IMR-90 (cell line): Measurements from ENCODE around the gene SNAP29. TPM values are rescaled to one million over a fixed set of nuclear protein-coding genes. Genes with fewer than 3 reads are reported as not detected.

Source experiments
- ATAC-seq: fragments of 200-7000 bp; cut with Tn5 transposase; 2 replicates; pipeline ENCODE4 v1.9.1; 2020; ENCODE audit warnings: low read depth, mild to moderate bottlenecking, moderate library complexity
- BruUV-seq: library from RNA; stranded (reverse); fragments of 400-500 nt; replicated peaks from 2 replicates; lab custom pipeline; 2021; lab: Mats Ljungman, UMichigan
- CTCF ChIA-PET: fragments of 300-600 bp; formaldehyde crosslinking; extraction: SDS; loops from one replicate; lab custom pipeline; 2021; ENCODE audit warnings: antibody characterized with exemption; lab: Yijun Ruan, JAX
- POLR2A ChIA-PET: fragments of 300-600 bp; sonication (Branson Sonifier 250); formaldehyde crosslinking; loops from one replicate; lab custom pipeline; 2022; ENCODE audit warnings: antibody characterized with exemption; ENCODE audit not compliant: unreplicated experiment; lab: Charles Lee
- DNase-seq: peaks from one replicate; pipeline ENCODE4 v3.0.0; 2013
- H2AFZ ChIP-seq: replicated peaks from 2 replicates; pipeline ENCODE3; 2013; ENCODE audit warnings: low read length, mild to moderate bottlenecking; ENCODE audit not compliant: poor library complexity
- H2AK5ac ChIP-seq: 2 replicates; pipeline ENCODE4 v1.6.1; 2013; ENCODE audit warnings: low read depth, low read length, inconsistent platforms
- H2AK9ac ChIP-seq: replicated peaks from 2 replicates; pipeline ENCODE3; 2013; ENCODE audit warnings: mild to moderate bottlenecking, low read depth, low read length, moderate library complexity; ENCODE audit not compliant: poor library complexity
- H2BK120ac ChIP-seq: 2 replicates; pipeline ENCODE4 v1.6.1; 2013; ENCODE audit warnings: low read depth, low read length, inconsistent platforms
- H2BK15ac ChIP-seq: 3 replicates; pipeline ENCODE4 v1.6.1; 2013; ENCODE audit warnings: low read depth, low read length, inconsistent platforms
- H2BK20ac ChIP-seq: 2 replicates; pipeline ENCODE4 v1.6.1; 2013; ENCODE audit warnings: low read depth, mild to moderate bottlenecking, inconsistent platforms, low read length, moderate library complexity
- H2BK5ac ChIP-seq: 2 replicates; pipeline ENCODE4 v1.6.1; 2013; ENCODE audit warnings: mild to moderate bottlenecking, low read depth, low read length, inconsistent platforms; ENCODE audit not compliant: poor library complexity, severe bottlenecking
- H3K14ac ChIP-seq: replicated peaks from 2 replicates; pipeline ENCODE4 v1.6.1; 2013; ENCODE audit warnings: low read depth, low read length, inconsistent platforms
- H3K18ac ChIP-seq: 2 replicates; pipeline ENCODE4 v1.6.1; 2013; ENCODE audit warnings: low read depth, low read length, control low read depth
- H3K23ac ChIP-seq: 2 replicates; pipeline ENCODE4 v1.6.1; 2013; ENCODE audit warnings: low read depth, low read length, inconsistent platforms
- H3K27ac ChIP-seq: 2 replicates; pipeline ENCODE4 v1.5.1; 2013; ENCODE audit warnings: mild to moderate bottlenecking, control low read depth, low read length; ENCODE audit not compliant: insufficient read depth
- H3K27me3 ChIP-seq: 2 replicates; pipeline ENCODE4 v1.6.1; 2013; ENCODE audit warnings: low read length; ENCODE audit not compliant: control insufficient read depth, insufficient read depth
- H3K36me3 ChIP-seq: 2 replicates; pipeline ENCODE4 v1.6.1; 2013; ENCODE audit warnings: low read length, mixed read lengths; ENCODE audit not compliant: control insufficient read depth, insufficient read depth
- H3K4ac ChIP-seq: 2 replicates; pipeline ENCODE4 v1.6.1; 2013; ENCODE audit warnings: low read depth, low read length, inconsistent platforms
- H3K4me1 ChIP-seq: 2 replicates; pipeline ENCODE4 v1.6.1; 2013; ENCODE audit warnings: low read length, mixed read lengths; ENCODE audit not compliant: control insufficient read depth, insufficient read depth
- H3K4me2 ChIP-seq: 2 replicates; pipeline ENCODE4 v1.6.1; 2013; ENCODE audit warnings: low read depth, mild to moderate bottlenecking, control low read depth, low read length, moderate library complexity
- H3K4me3 ChIP-seq: 2 replicates; pipeline ENCODE4 v1.5.1; 2013; ENCODE audit warnings: low read depth, mild to moderate bottlenecking, control low read depth, low read length, moderate library complexity; ENCODE audit not compliant: insufficient read depth
- H3K56ac ChIP-seq: 2 replicates; pipeline ENCODE4 v1.6.1; 2013; ENCODE audit warnings: low read length, inconsistent platforms; ENCODE audit not compliant: insufficient read depth; ENCODE audit errors: extremely low read depth
- H3K79me1 ChIP-seq, 2 experiments: 2 replicates each; pipeline ENCODE4 v1.6.1; 2013; ENCODE audit warnings: low read length in 2 of 2, inconsistent platforms in 1 of 2, low read depth in 1 of 2
- H3K9ac ChIP-seq: 2 replicates; pipeline ENCODE4 v1.6.1; 2013; ENCODE audit warnings: low read depth, low read length, control low read depth
- H3K9me1 ChIP-seq: 2 replicates; pipeline ENCODE4 v1.6.1; 2013; ENCODE audit warnings: low read length, inconsistent platforms; ENCODE audit not compliant: insufficient read depth
- H3K9me3 ChIP-seq: 2 replicates; pipeline ENCODE4 v1.6.1; 2013; ENCODE audit warnings: low read length; ENCODE audit not compliant: control insufficient read depth, insufficient read depth
- H4K20me1 ChIP-seq: 2 replicates; pipeline ENCODE4 v1.6.1; 2013; ENCODE audit warnings: low read length, inconsistent platforms; ENCODE audit not compliant: insufficient read depth
- H4K5ac ChIP-seq: 2 replicates; pipeline ENCODE4 v1.6.1; 2013; ENCODE audit warnings: mild to moderate bottlenecking, low read depth, low read length, control low read depth
- H4K8ac ChIP-seq, 2 experiments: 2 replicates each; pipeline ENCODE4 v1.6.1; 2013; ENCODE audit warnings: low read depth in 2 of 2, low read length in 2 of 2, control low read depth in 1 of 2, inconsistent platforms in 1 of 2
- H4K91ac ChIP-seq: 2 replicates; pipeline ENCODE4 v1.6.1; 2013; ENCODE audit warnings: low read depth, low read length, inconsistent platforms; ENCODE audit not compliant: insufficient read depth
- BHLHE40 ChIP-seq: fragments of 150-350 bp; IDR thresholded peaks from 2 replicates; pipeline ENCODE4 v1.6.1; 2016; ENCODE audit warnings: mild to moderate bottlenecking, low read depth, low read length
- CEBPB ChIP-seq: IDR thresholded peaks from 2 replicates; pipeline ENCODE4 v1.6.1; 2012; ENCODE audit warnings: low read depth, low read length, improper control_type of control experiment
- CHD1 ChIP-seq: IDR thresholded peaks from 2 replicates; pipeline ENCODE4 v1.6.1; 2012; ENCODE audit warnings: low read depth, low read length, improper control_type of control experiment
- FOS ChIP-seq: fragments of 150-350 bp; IDR thresholded peaks from 2 replicates; pipeline ENCODE4 v1.6.1; 2016; ENCODE audit warnings: low read depth, low read length
- MAFK ChIP-seq: IDR thresholded peaks from 2 replicates; pipeline ENCODE4 v1.6.1; 2012; ENCODE audit warnings: low read depth, low read length, improper control_type of control experiment
- MXI1 ChIP-seq: IDR thresholded peaks from 2 replicates; pipeline ENCODE4 v1.6.1; 2012; ENCODE audit warnings: low read depth, mild to moderate bottlenecking, low read length, moderate library complexity, borderline replicate concordance
- NFE2L2 ChIP-seq: fragments of 150-350 bp; IDR thresholded peaks from 2 replicates; pipeline ENCODE4 v1.6.1; 2016; ENCODE audit warnings: low read depth, mild to moderate bottlenecking, low read length
- RCOR1 ChIP-seq: IDR thresholded peaks from 2 replicates; pipeline ENCODE4 v1.6.1; 2012; ENCODE audit warnings: mild to moderate bottlenecking, low read length, improper control_type of control experiment; ENCODE audit not compliant: insufficient replicate concordance
- RFX5 ChIP-seq: IDR thresholded peaks from 2 replicates; pipeline ENCODE4 v1.8.0; 2012; ENCODE audit warnings: low read depth, mild to moderate bottlenecking, low read length, moderate library complexity
- WGBS, 2 experiments: methylation state at CpG; one replicate each; pipeline versions ENCODE4 v1.1.5 to v1.1.7; 2013; ENCODE audit warnings: missing lambda C conversion rate in 2 of 2; ENCODE audit not compliant: insufficient read length in 1 of 2; ENCODE audit errors: extremely low coverage in 2 of 2; 5-methylcytosine and 5-hydroxymethylcytosine counted together
- dilution Hi-C: fragments of 300-500 bp; cut with HindIII; formaldehyde crosslinking; loops from one replicate; pipeline ENCODE4 v1.14.3; 2018; ENCODE audit warnings: low sequenced_read_pairs; ENCODE audit not compliant: unreplicated experiment
- in situ Hi-C: fragments of 300-500 bp; cut with MboI; formaldehyde crosslinking; loops from 3 replicates; pipeline ENCODE4 v1.14.3; 2019; ENCODE audit warnings: low sequenced_read_pairs, inconsistent platforms, mixed read lengths
- intact Hi-C: fragments of 100-400 bp; cut with micrococcal nuclease; formaldehyde crosslinking; loops from 2 replicates; pipeline ENCODE4 v1.10.0; 2022
- polyA plus RNA-seq, 3 experiments: library from polyadenylated mRNA; depleted of rRNA; stranded (reverse); fragments of >200 nt; gene quantifications; 2 replicates each; pipeline ENCODE4 v1.2.3, GENCODE V29; 2012; ENCODE audit warnings: low replicate concordance in 1 of 3
- total RNA-seq: library from RNA; depleted of rRNA; stranded (reverse); fragments of >200 nt; gene quantifications from 2 replicates; pipeline ENCODE4 v1.2.3, GENCODE V29; 2012

Gene SNAP29
- total and polyA plus RNA-seq, 2 of the 4 experiments (the other 2 are of a cell fraction), result 10.6 to 29.5 TPM

DNA sequence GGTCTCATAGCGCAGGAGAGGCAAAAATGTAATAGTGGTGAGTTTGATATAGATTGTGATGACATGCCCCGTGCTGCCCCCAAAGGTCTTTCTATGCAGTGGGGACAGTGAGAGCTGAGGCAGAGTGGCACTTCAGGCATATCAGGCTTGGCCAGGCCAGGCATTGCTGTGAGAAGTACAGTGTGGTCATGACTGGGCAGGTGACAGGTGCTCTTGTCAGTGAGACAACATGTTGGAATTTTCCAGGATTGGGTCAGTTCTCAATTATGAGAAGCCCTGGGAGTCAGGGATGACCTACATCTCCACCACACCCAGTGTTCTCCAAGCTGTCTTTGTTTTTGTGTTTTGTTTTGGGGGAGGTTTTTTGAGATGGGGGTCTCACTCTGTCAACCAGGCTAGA lies 3.7 kb downstream of the SNAP29 start:
- no peak overlapping the region for H3K4me2 ChIP-seq
- H3K18ac ChIP-seq, result no peak overlapping the region
- H3K4ac ChIP-seq, result no peak overlapping the region
- no peak overlapping the region for H3K14ac ChIP-seq
- H3K9me3 ChIP-seq, result no peaks in the 10 kb centered on the region
- no peak overlapping the region for H3K27ac ChIP-seq
- peaks cover 37 to 76% of the 10 kb centered on the region in 2 experiments for H3K79me1 ChIP-seq
- no peak overlapping the region for H2BK15ac ChIP-seq
- H3K36me3 ChIP-seq, result peaks cover 12% of the 10 kb centered on the region; the same call in 1 of the 2 replicates
- H3K9ac ChIP-seq, result no peak overlapping the region
- H4K8ac ChIP-seq, result no peak overlapping the region
- H2BK20ac ChIP-seq, result no peak overlapping the region
- H2AK9ac ChIP-seq, result no peak overlapping the region
- no peak for TF ChIP-seq MXI1
- no peak for TF ChIP-seq RCOR1
- no peak for TF ChIP-seq CEBPB
- no peak for TF ChIP-seq RFX5
- no peak for TF ChIP-seq BHLHE40
- TF ChIP-seq NFE2L2, result no peak
- no peak for TF ChIP-seq CHD1
- no peak for TF ChIP-seq MAFK
- TF ChIP-seq FOS, result no peak
- no peaks in the 10 kb centered on the region for H3K27me3 ChIP-seq
- peaks cover 15% of the 10 kb centered on the region for H4K20me1 ChIP-seq
- 64% methylated on average over 2 of the region's 2 CpGs; no CpG with 5 or more reads in 1 of the 2 experiments for WGBS, 2 experiments
- no peak overlapping the region for H2BK5ac ChIP-seq
- no peak for ATAC-seq
- dilution Hi-C loops, result no loop called here
- no peak overlapping the region for H2BK120ac ChIP-seq
- no peak overlapping the region for H4K5ac ChIP-seq
- H3K23ac ChIP-seq, result no peak overlapping the region
- H3K56ac ChIP-seq, result no peak overlapping the region
- H3K9me1 ChIP-seq, result peaks cover 37% of the 10 kb centered on the region
- DNase-seq, result no peak
- in situ Hi-C loops, result no loop called here
- no TSS peak for BruUV-seq
- H4K91ac ChIP-seq, result no peak overlapping the region
- peaks cover 21% of the 10 kb centered on the region for H3K4me1 ChIP-seq
- H3K4me3 ChIP-seq, result no peak overlapping the region
- H2AK5ac ChIP-seq, result no peak overlapping the region
- no peak overlapping the region for H2AFZ ChIP-seq
- ChIA-PET CTCF (no interaction called here), POLR2A (no interaction called here)
- intact Hi-C loops, result no loop called here
